Sigmoid colon (tissue), 4 donors: ENCODE measurements around the gene GSTT2B.
"Not testable (repeated sequence)": the region's sequence is repeated elsewhere in the genome, so short reads cannot be mapped to it uniquely, and the experiment has no call there.

ENCODE experiments used
- EP300 ChIP-seq, 4 donors: sonication (generic); formaldehyde crosslinking; IDR thresholded peaks; one replicate each; pipeline ENCODE4 v1.6.1; 2017; ENCODE audit warnings: antibody characterized with exemption in 4 of 4
- POLR2A ChIP-seq, 2 donors: fragments of 450-650 bp; IDR thresholded peaks; one replicate each; pipeline ENCODE4 v1.6.1; 2016; ENCODE audit warnings: antibody characterized with exemption in 2 of 2, mild to moderate bottlenecking in 2 of 2, moderate library complexity in 2 of 2
- POLR2AphosphoS5 ChIP-seq, 4 donors: sonication (generic); formaldehyde crosslinking; IDR thresholded peaks; one replicate each; pipeline ENCODE4 v1.6.1; 2017; ENCODE audit warnings: antibody characterized with exemption in 4 of 4
- TF ChIP-seq, protein P1 (sequence below), 4 experiments: fragments of 450-650 bp in 3 of 4; fragments of 200-600 bp in 1 of 4; IDR thresholded peaks; one replicate each; pipeline ENCODE4 v1.5.1; 2016 to 2019; ENCODE audit warnings: antibody characterized with exemption in 4 of 4, mild to moderate bottlenecking in 3 of 4, moderate library complexity in 2 of 4

- TF ChIP-seq POLR2AphosphoS5, POLR2A, EP300 (IDR thresholded peaks at IDR 0.05): not testable (repeated sequence)
- TF ChIP-seq, protein P1, sequence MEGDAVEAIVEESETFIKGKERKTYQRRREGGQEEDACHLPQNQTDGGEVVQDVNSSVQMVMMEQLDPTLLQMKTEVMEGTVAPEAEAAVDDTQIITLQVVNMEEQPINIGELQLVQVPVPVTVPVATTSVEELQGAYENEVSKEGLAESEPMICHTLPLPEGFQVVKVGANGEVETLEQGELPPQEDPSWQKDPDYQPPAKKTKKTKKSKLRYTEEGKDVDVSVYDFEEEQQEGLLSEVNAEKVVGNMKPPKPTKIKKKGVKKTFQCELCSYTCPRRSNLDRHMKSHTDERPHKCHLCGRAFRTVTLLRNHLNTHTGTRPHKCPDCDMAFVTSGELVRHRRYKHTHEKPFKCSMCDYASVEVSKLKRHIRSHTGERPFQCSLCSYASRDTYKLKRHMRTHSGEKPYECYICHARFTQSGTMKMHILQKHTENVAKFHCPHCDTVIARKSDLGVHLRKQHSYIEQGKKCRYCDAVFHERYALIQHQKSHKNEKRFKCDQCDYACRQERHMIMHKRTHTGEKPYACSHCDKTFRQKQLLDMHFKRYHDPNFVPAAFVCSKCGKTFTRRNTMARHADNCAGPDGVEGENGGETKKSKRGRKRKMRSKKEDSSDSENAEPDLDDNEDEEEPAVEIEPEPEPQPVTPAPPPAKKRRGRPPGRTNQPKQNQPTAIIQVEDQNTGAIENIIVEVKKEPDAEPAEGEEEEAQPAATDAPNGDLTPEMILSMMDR (IDR thresholded peaks at IDR 0.05), result not testable (repeated sequence)
These were observed 13.9 kb upstream of the GSTT2B start for GRCh38 chr22:23974836-23975352.
